Mesodermal cell (in vitro differentiated cells): ENCODE measurements around the gene ZNF692.
"Not testable (repeated sequence)": the region's sequence is repeated elsewhere in the genome, so short reads cannot be mapped to it uniquely, and the experiment has no call there.

ENCODE experiments used
- H3K27ac ChIP-seq: 2 replicates; pipeline ENCODE4 v1.7.0; 2013; ENCODE audit warnings: mild to moderate bottlenecking, low read depth, low read length, moderate library complexity; ENCODE audit not compliant: severe bottlenecking
- H3K36me3 ChIP-seq: 2 replicates; pipeline ENCODE4 v1.7.1; 2013; ENCODE audit warnings: mild to moderate bottlenecking, low read length, moderate library complexity; ENCODE audit not compliant: control insufficient read depth, insufficient read depth
- H3K4me1 ChIP-seq: one replicate; pipeline ENCODE4 v1.7.1; 2013; ENCODE audit warnings: mild to moderate bottlenecking, low read length; ENCODE audit not compliant: insufficient read depth, control insufficient read depth, poor library complexity, severe bottlenecking
- H3K4me3 ChIP-seq: 2 replicates; pipeline ENCODE4 v1.7.0; 2013; ENCODE audit warnings: low read length, control low read depth, mild to moderate bottlenecking; ENCODE audit not compliant: insufficient read depth, poor library complexity, severe bottlenecking; ENCODE audit errors: extremely low read depth
- H3K9me3 ChIP-seq: 2 replicates; pipeline ENCODE4 v1.7.1; 2013; ENCODE audit warnings: mild to moderate bottlenecking, low read length, moderate library complexity; ENCODE audit not compliant: control insufficient read depth
- WGBS, 2 experiments: methylation state at CpG; one replicate each; pipeline ENCODE4 v1.1.5; 2013; ENCODE audit warnings: missing lambda C conversion rate in 2 of 2; ENCODE audit not compliant: insufficient coverage in 2 of 2; 5-methylcytosine and 5-hydroxymethylcytosine counted together

Gene ZNF692

GRCh38 chr1:248837781-248838356 is 21.0 kb downstream of the ZNF692 start, which contains the start of gene ZNF672:
Gene ZNF672 (plus strand): TSS chr1:248838224. CDS start chr1:248847275, 9,051 bp downstream.
- no peaks in the 10 kb centered on the region for H3K9me3 ChIP-seq
- H3K27ac ChIP-seq = peak within 1 kb of the TSS; percentile 98
- peaks cover 11% of the 10 kb centered on the region for H3K4me1 ChIP-seq
- H3K36me3 ChIP-seq = peaks cover 5% of the 10 kb centered on the region
- peak within 1 kb of the TSS; percentile 73 for H3K4me3 ChIP-seq
- WGBS, 2 experiments = 0% methylated on average over 37 to 42 of the region's 48 CpGs

GRCh38 chr1:248837045-248837780 is 21.7 kb downstream of the ZNF692 start:
- Histone ChIP-seq H3K27ac (no peak overlapping the region), H3K36me3 (no peaks in the 10 kb centered on the region), H3K9me3 (no peaks in the 10 kb centered on the region), H3K4me3 (peak overlapping the region; percentile 73), H3K4me1 (peaks cover 6% of the 10 kb centered on the region)
- WGBS, 2 experiments = 82 to 88% methylated on average over 4 to 8 of the region's 11 CpGs

GRCh38 chr1:248834343-248834940 is 24.4 kb downstream of the ZNF692 start:
- no peaks in the 10 kb centered on the region for H3K4me1 ChIP-seq
- H3K4me3 ChIP-seq = no peak overlapping the region
- no peaks in the 10 kb centered on the region for H3K9me3 ChIP-seq
- WGBS, 2 experiments = 46 to 75% methylated on average over 1 to 2 of the region's 7 CpGs
- H3K27ac ChIP-seq = no peak overlapping the region
- H3K36me3 ChIP-seq = no peaks in the 10 kb centered on the region

- H3K4me1 ChIP-seq = peaks cover 5% of the 10 kb centered on the region
- H3K27ac ChIP-seq = no peak overlapping the region
- H3K9me3 ChIP-seq = no peaks in the 10 kb centered on the region
- WGBS, 2 experiments = no CpG with 5 or more reads among the region's 1 CpG
- H3K36me3 ChIP-seq = no peaks in the 10 kb centered on the region
- no peak overlapping the region for H3K4me3 ChIP-seq
Observed at GRCh38 chr1:248831842-248832241, 27.0 kb downstream of the ZNF692 start.

- H3K9me3 ChIP-seq, H3K4me1 ChIP-seq, H3K4me3 ChIP-seq, H3K36me3 ChIP-seq, H3K27ac ChIP-seq: not testable (repeated sequence)
- WGBS, 2 experiments = 92% methylated on average over 2 of the region's 3 CpGs; no CpG with 5 or more reads in 1 of the 2 experiments
Observed at GRCh38 chr1:248830718-248831017, 28.2 kb downstream of the ZNF692 start.

- H3K27ac ChIP-seq = peak overlapping the region; percentile 29
- H3K4me1 ChIP-seq = peaks cover 14% of the 10 kb centered on the region
- H3K9me3 ChIP-seq = no peaks in the 10 kb centered on the region
- 86% methylated on average over 3 of the region's 3 CpGs; no CpG with 5 or more reads in 1 of the 2 experiments for WGBS, 2 experiments
- H3K4me3 ChIP-seq = no peak overlapping the region
- peaks cover 10% of the 10 kb centered on the region for H3K36me3 ChIP-seq
Observed at GRCh38 chr1:248828845-248829244, 30.0 kb downstream of the ZNF692 start.

GRCh38 chr1:248825909-248826760 is 32.8 kb downstream of the ZNF692 start, which contains the start of gene SH3BP5L:
Gene SH3BP5L (minus strand): TSS chr1:248825915. CDS start chr1:248824935, 980 bp downstream.
- Histone ChIP-seq H3K36me3 (peaks cover 34% of the 10 kb centered on the region), H3K9me3 (no peaks in the 10 kb centered on the region), H3K4me3 (peak within 1 kb of the TSS; percentile 92), H3K27ac (peak within 1 kb of the TSS; percentile 98), H3K4me1 (peaks cover 34% of the 10 kb centered on the region)
- WGBS, 2 experiments = 0% methylated on average over 48 to 51 of the region's 56 CpGs

- Histone ChIP-seq H3K9me3 (no peaks in the 10 kb centered on the region), H3K36me3 (peaks cover 40% of the 10 kb centered on the region), H3K4me1 (peaks cover 40% of the 10 kb centered on the region), H3K27ac (peak overlapping the region; percentile 98), H3K4me3 (peak overlapping the region; percentile 92)
- WGBS, 2 experiments = 0 to 1% methylated on average over 14 to 17 of the region's 18 CpGs
Observed at GRCh38 chr1:248825573-248825908, 33.3 kb downstream of the ZNF692 start.

- peak overlapping the region; percentile 92 for H3K4me3 ChIP-seq
- H3K9me3 ChIP-seq = no peaks in the 10 kb centered on the region
- peak overlapping the region; percentile 98 for H3K27ac ChIP-seq
- 54 to 58% methylated on average over 8 to 9 of the region's 10 CpGs for WGBS, 2 experiments
- peaks cover 42% of the 10 kb centered on the region for H3K4me1 ChIP-seq
- peaks cover 44% of the 10 kb centered on the region for H3K36me3 ChIP-seq
Observed at GRCh38 chr1:248825136-248825535, 33.7 kb downstream of the ZNF692 start.

GRCh38 chr1:248824701-248825100 is 34.2 kb downstream of the ZNF692 start:
- WGBS, 2 experiments = 60 to 92% methylated on average over 1 to 3 of the region's 3 CpGs
- H3K4me1 ChIP-seq = peaks cover 42% of the 10 kb centered on the region
- no peaks in the 10 kb centered on the region for H3K9me3 ChIP-seq
- no peak overlapping the region for H3K27ac ChIP-seq
- peak overlapping the region; percentile 92 for H3K4me3 ChIP-seq
- H3K36me3 ChIP-seq = peaks cover 48% of the 10 kb centered on the region
